GM12878 (cell line): ENCODE results near the gene MARVELD1. TPM values are rescaled to one million over a fixed set of nuclear protein-coding genes. Genes with fewer than 3 reads are reported as not detected.

ENCODE experiments used
- ATAC-seq: fragments of 200-7000 bp; cut with Tn5 transposase; 3 replicates; pipeline ENCODE4 v1.9.1; 2020; ENCODE audit warnings: mild to moderate bottlenecking, moderate library complexity
- BruUV-seq: library from RNA; stranded (reverse); fragments of 400-500 nt; replicated peaks from 2 replicates; lab custom pipeline; 2021; lab: Mats Ljungman, UMichigan
- CTCF ChIA-PET: fragments of 300-600 bp; sonication (Branson Sonifier 250); formaldehyde crosslinking; extraction: SDS; loops from one replicate; lab custom pipeline; 2021; ENCODE audit warnings: inconsistent platforms; lab: Yijun Ruan, JAX
- POLR2A ChIA-PET: fragments of 350-600 bp; formaldehyde crosslinking; extraction: SDS; loops from one replicate; lab custom pipeline; 2021; ENCODE audit warnings: inconsistent platforms; lab: Charles Lee
- RAD21 ChIA-PET: fragments of 300-600 bp; sonication (Branson Sonifier 250); formaldehyde crosslinking; loops from one replicate; lab custom pipeline; 2023; ENCODE audit warnings: antibody characterized with exemption; ENCODE audit not compliant: unreplicated experiment; lab: Charles Lee
- SMC1A ChIA-PET: fragments of 300-600 bp; sonication (Branson Sonifier 250); formaldehyde crosslinking; loops from one replicate; lab custom pipeline; 2023; ENCODE audit not compliant: unreplicated experiment, uncharacterized antibody; lab: Charles Lee
- DNase-seq: peaks from one replicate; pipeline ENCODE4 v3.0.0-alpha.2; 2011; ENCODE audit warnings: low read depth, low spot score
- FAIRE-seq: peaks from 3 replicates; lab custom pipeline; 2011; peaks lifted over from hg19 to GRCh38; lab: Jason Lieb, UNC
- H2AFZ ChIP-seq: 2 replicates; pipeline ENCODE4 v1.6.0; 2011; ENCODE audit warnings: low read depth, low read length, control low read depth; ENCODE audit not compliant: control insufficient read depth
- H3K27ac ChIP-seq: 2 replicates; pipeline ENCODE4 v1.5.1; 2011; ENCODE audit warnings: control low read depth; ENCODE audit not compliant: control insufficient read depth, insufficient read depth
- H3K27me3 ChIP-seq, 2 experiments: replicated peaks in 1 of 2; 2 replicates each; pipeline versions ENCODE4 v1.6.0 to v1.6.1; 2011; ENCODE audit warnings: low read length in 1 of 2; ENCODE audit not compliant: control insufficient read depth in 2 of 2, insufficient read depth in 2 of 2
- H3K36me3 ChIP-seq, 2 experiments: 2 replicates each; pipeline ENCODE4 v1.5.1; 2011; ENCODE audit warnings: low read length in 1 of 2; ENCODE audit not compliant: control insufficient read depth in 2 of 2, insufficient read depth in 2 of 2
- H3K4me1 ChIP-seq: 2 replicates; pipeline ENCODE4 v1.6.1; 2011; ENCODE audit warnings: mild to moderate bottlenecking, low read length, moderate library complexity, mixed read lengths; ENCODE audit not compliant: control insufficient read depth, insufficient read depth
- H3K4me2 ChIP-seq: 2 replicates; pipeline ENCODE4 v1.6.0; 2011; ENCODE audit warnings: control low read depth; ENCODE audit not compliant: control insufficient read depth, insufficient read depth
- H3K4me3 ChIP-seq: fragments of 200-600 bp; sonication (generic); 2 replicates; pipeline ENCODE4 v1.5.1; 2016
- H3K79me2 ChIP-seq: 2 replicates; pipeline ENCODE4 v1.6.0; 2011; ENCODE audit warnings: low read length; ENCODE audit not compliant: control insufficient read depth, insufficient read depth
- H3K9ac ChIP-seq: 2 replicates; pipeline ENCODE4 v1.8.0; 2011; ENCODE audit warnings: low read length, control low read depth, mixed read lengths; ENCODE audit not compliant: control insufficient read depth, insufficient read depth
- H3K9me3 ChIP-seq: replicated peaks from 3 replicates; pipeline ENCODE4 v1.5.1; 2011; ENCODE audit warnings: mild to moderate bottlenecking, low read length; ENCODE audit not compliant: control insufficient read depth, insufficient read depth
- H4K20me1 ChIP-seq: 2 replicates; pipeline ENCODE4 v1.6.0; 2011; ENCODE audit not compliant: control insufficient read depth, insufficient read depth
- ASH2L ChIP-seq: fragments of 300-600, 200-600 bp; sonication (generic); IDR thresholded peaks from 2 replicates; pipeline ENCODE4 v1.6.1; 2017; ENCODE audit warnings: low read depth, mild to moderate bottlenecking, borderline replicate concordance
- CEBPB ChIP-seq, 2 experiments: fragments of 150-350 bp in 1 of 2; IDR thresholded peaks; 2 replicates each; pipeline ENCODE4 v1.6.1; 2012 to 2014; ENCODE audit warnings: low read depth in 2 of 2, low read length in 2 of 2, borderline replicate concordance in 1 of 2, inconsistent platforms in 1 of 2
- CREB1 ChIP-seq: IDR thresholded peaks from 2 replicates; pipeline ENCODE4 v1.6.1; 2012; ENCODE audit warnings: low read depth, mild to moderate bottlenecking, inconsistent platforms
- DPF2 ChIP-seq: fragments of 450-650 bp; IDR thresholded peaks from 2 replicates; pipeline ENCODE4 v1.6.1; 2017; ENCODE audit warnings: mild to moderate bottlenecking
- EGR1 ChIP-seq, 2 experiments: IDR thresholded peaks; 1 replicate in 1 of 2; 2 replicates in 1 of 2; pipeline ENCODE4 v1.6.1; 2011 to 2012; ENCODE audit warnings: low read depth in 2 of 2, low read length in 2 of 2, borderline replicate concordance in 1 of 2, mild to moderate bottlenecking in 1 of 2, moderate library complexity in 1 of 2
- FOXM1 ChIP-seq: IDR thresholded peaks from 2 replicates; pipeline ENCODE4 v1.6.1; 2012; ENCODE audit warnings: low read depth, mild to moderate bottlenecking, inconsistent platforms, low read length, moderate library complexity
- GATAD2B ChIP-seq: fragments of 450-650 bp; conservative IDR thresholded peaks from 2 replicates; pipeline ENCODE4 v1.6.1; 2017; ENCODE audit warnings: low read depth, mild to moderate bottlenecking, moderate library complexity
- MTA2 ChIP-seq: fragments of 450-650 bp; IDR thresholded peaks from 2 replicates; pipeline ENCODE4 v1.6.1; 2016; ENCODE audit warnings: low read depth, mild to moderate bottlenecking, moderate library complexity
- PAX8 ChIP-seq: fragments of 450-650 bp; IDR thresholded peaks from 2 replicates; pipeline ENCODE4 v1.6.1; 2017; ENCODE audit warnings: mild to moderate bottlenecking, moderate library complexity
- POLR2A ChIP-seq: IDR thresholded peaks from 2 replicates; pipeline ENCODE4 v1.6.1; 2011; ENCODE audit warnings: low read depth, mild to moderate bottlenecking, low read length
- SMAD5 ChIP-seq: IDR thresholded peaks from 2 replicates; pipeline ENCODE4 v1.6.1; 2016; ENCODE audit warnings: antibody characterized with exemption, low read depth
- SRF ChIP-seq, 2 experiments: IDR thresholded peaks; 2 replicates each; pipeline ENCODE4 v1.6.1; 2011; ENCODE audit warnings: low read depth in 2 of 2, low read length in 2 of 2, mild to moderate bottlenecking in 1 of 2, moderate library complexity in 1 of 2
- ZNF217 ChIP-seq: fragments of 450-650 bp; IDR thresholded peaks from 2 replicates; pipeline ENCODE4 v1.6.1; 2017; ENCODE audit warnings: antibody characterized with exemption, mild to moderate bottlenecking
- ZNF274 ChIP-seq: IDR thresholded peaks from one replicate; pipeline ENCODE4 v1.8.0; 2011; ENCODE audit not compliant: insufficient read length, insufficient read depth
- WGBS: methylation state at CpG from one replicate; pipeline ENCODE4 v1.1.6; 2016; ENCODE audit warnings: low lambda C conversion rate; ENCODE audit not compliant: insufficient replicate concordance, insufficient coverage; ENCODE audit errors: missing lambda C conversion rate; 5-methylcytosine and 5-hydroxymethylcytosine counted together
- in situ Hi-C: fragments of 300-500 bp; cut with MboI; formaldehyde crosslinking; loops from 9 replicates; pipeline ENCODE4 v1.14.3; 2018; ENCODE audit warnings: mixed read lengths
- intact Hi-C: fragments of 100-400 bp; cut with micrococcal nuclease; formaldehyde crosslinking; loops from one replicate; pipeline ENCODE4 v1.14.2; 2022; ENCODE audit not compliant: unreplicated experiment
- polyA plus RNA-seq, 11 experiments: library from polyadenylated mRNA; depleted of rRNA in 4 of 11; unstranded in 6 of 11; stranded (reverse) in 5 of 11; fragments of >200 nt; fragmentation: Nextera tagmentation in 4 of 11; fragmentation: Illumina TruSeq in 1 of 11; extraction: Ambion mirVana in 4 of 11; extraction: Trizol in 1 of 11; gene quantifications; 1 replicate in 1 of 11; 2 replicates in 10 of 11; pipeline versions ENCODE4 v1.2.1 to v1.2.3, GENCODE V29; 2011 to 2016; ENCODE audit warnings: inconsistent platforms in 2 of 11, missing spikeins in 2 of 11, low read depth in 1 of 11
- total RNA-seq, 4 experiments: library from RNA; depleted of rRNA in 3 of 4; stranded (reverse); fragments of >200 nt in 3 of 4; fragmentation: Illumina TruSeq in 1 of 4; extraction: Trizol in 1 of 4; gene quantifications; 2 replicates each; pipeline versions ENCODE4 v1.2.1 to v1.2.3, GENCODE V29; 2013 to 2021
- TF ChIP-seq, protein P1 (sequence below): fragments of 450-650 bp; IDR thresholded peaks from 2 replicates; pipeline ENCODE4 v1.6.1; 2016; ENCODE audit warnings: mild to moderate bottlenecking, moderate library complexity, borderline replicate concordance

Gene MARVELD1
- total and polyA plus RNA-seq, 10 of the 15 experiments (the other 5 are each of a cell fraction or from before 2014, with no cell fraction given), result 0.54 to 8.4 (median 3.2) TPM

GRCh38 chr10:97754726-97755125 is 41.2 kb downstream of the MARVELD1 start:
- in situ Hi-C loops, result no loop called here
- ATAC-seq, result no peak
- H3K79me2 ChIP-seq, result no peaks in the 10 kb centered on the region
- H4K20me1 ChIP-seq, result no peaks in the 10 kb centered on the region; the same call in 1 of the 2 replicates
- DNase-seq, result no peak
- H2AFZ ChIP-seq, result no peak overlapping the region
- POLR2A ChIA-PET, result interaction anchor here (1.5 kb wide), 1 partner anchor 11 kb away, joined by 4 read pairs; no protein-coding TSS in a partner anchor
- H3K4me2 ChIP-seq, result no peak overlapping the region
- H3K27ac ChIP-seq, result no peak overlapping the region
- intact Hi-C loops, result no loop called here
- SMC1A ChIA-PET, result no interaction called here
- no peak for FAIRE-seq
- no peak overlapping the region for H3K4me3 ChIP-seq
- CTCF ChIA-PET, result no interaction called here
- no TSS peak for BruUV-seq
- H3K27me3 ChIP-seq, result no peaks in the 10 kb centered on the region
- no peaks in the 10 kb centered on the region for H3K4me1 ChIP-seq
- H3K9ac ChIP-seq, result no peak overlapping the region
- H3K36me3 ChIP-seq, result peaks cover 35 to 42% of the 10 kb centered on the region in 2 experiments
- H3K9me3 ChIP-seq, result no peaks in the 10 kb centered on the region
- 69% methylated on average over 4 of the region's 4 CpGs for WGBS
- RAD21 ChIA-PET, result no interaction called here
- no peak for TF ChIP-seq ZNF274
- TF ChIP-seq, all 136 proteins: peak for 0

DNA sequence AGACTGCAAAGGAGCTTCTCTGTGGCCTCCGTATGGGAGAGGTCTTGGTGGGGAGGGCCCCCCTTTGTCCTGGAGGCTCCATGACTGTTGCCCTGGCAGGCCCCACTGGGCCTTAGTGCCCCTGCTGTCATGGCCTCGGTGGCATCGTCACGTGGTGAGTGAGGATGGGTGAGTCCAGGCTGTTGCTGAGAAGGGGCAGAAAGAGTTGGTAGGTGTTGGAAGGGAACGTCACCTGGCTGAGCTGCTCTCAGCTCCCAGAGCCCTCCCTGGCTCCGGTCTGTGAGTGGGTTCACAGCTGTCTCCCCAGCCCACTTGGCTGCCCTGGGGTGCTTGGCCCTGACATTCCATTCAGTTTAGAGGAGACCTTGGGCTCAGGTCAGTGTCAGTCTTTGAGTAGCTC is 42.2 kb downstream of the MARVELD1 start:
- no peak overlapping the region for H3K4me3 ChIP-seq
- H3K4me1 ChIP-seq, result no peaks in the 10 kb centered on the region
- ChIA-PET CTCF (no interaction called here), RAD21 (no interaction called here), SMC1A (no interaction called here), POLR2A (no interaction called here)
- FAIRE-seq (no peak), ATAC-seq (no peak), DNase-seq (no peak)
- peaks cover 34 to 44% of the 10 kb centered on the region in 2 experiments for H3K36me3 ChIP-seq
- no peak overlapping the region for H3K27ac ChIP-seq
- in situ Hi-C loops (no loop called here), intact Hi-C loops (no loop called here)
- 98% methylated on average over 6 of the region's 6 CpGs for WGBS
- no TSS peak for BruUV-seq
- H3K9me3 ChIP-seq, result no peaks in the 10 kb centered on the region
- H4K20me1 ChIP-seq, result no peaks in the 10 kb centered on the region; the same call in 1 of the 2 replicates
- TF ChIP-seq CEBPB (IDR thresholded peaks at IDR 0.05; ENCODE audit: borderline replicate concordance in 1 of 2, low read depth in 2 of 2, low read length in 2 of 2) (no peak), GATAD2B (no peak), ZNF217 (no peak), DPF2 (no peak), FOXM1 (no peak), POLR2A (no peak; the same call in 1 of the 2 replicates), ASH2L (no peak), SMAD5 (no peak), EGR1 (IDR thresholded peaks at IDR 0.05; ENCODE audit: borderline replicate concordance in 1 of 2, low read depth in 2 of 2, low read length in 2 of 2) (no peak), PAX8 (no peak), CREB1 (no peak), MTA2 (no peak), SRF (IDR thresholded peaks at IDR 0.05; ENCODE audit: low read depth in 2 of 2, low read length in 2 of 2) (no peak)
- TF ChIP-seq, protein P1, sequence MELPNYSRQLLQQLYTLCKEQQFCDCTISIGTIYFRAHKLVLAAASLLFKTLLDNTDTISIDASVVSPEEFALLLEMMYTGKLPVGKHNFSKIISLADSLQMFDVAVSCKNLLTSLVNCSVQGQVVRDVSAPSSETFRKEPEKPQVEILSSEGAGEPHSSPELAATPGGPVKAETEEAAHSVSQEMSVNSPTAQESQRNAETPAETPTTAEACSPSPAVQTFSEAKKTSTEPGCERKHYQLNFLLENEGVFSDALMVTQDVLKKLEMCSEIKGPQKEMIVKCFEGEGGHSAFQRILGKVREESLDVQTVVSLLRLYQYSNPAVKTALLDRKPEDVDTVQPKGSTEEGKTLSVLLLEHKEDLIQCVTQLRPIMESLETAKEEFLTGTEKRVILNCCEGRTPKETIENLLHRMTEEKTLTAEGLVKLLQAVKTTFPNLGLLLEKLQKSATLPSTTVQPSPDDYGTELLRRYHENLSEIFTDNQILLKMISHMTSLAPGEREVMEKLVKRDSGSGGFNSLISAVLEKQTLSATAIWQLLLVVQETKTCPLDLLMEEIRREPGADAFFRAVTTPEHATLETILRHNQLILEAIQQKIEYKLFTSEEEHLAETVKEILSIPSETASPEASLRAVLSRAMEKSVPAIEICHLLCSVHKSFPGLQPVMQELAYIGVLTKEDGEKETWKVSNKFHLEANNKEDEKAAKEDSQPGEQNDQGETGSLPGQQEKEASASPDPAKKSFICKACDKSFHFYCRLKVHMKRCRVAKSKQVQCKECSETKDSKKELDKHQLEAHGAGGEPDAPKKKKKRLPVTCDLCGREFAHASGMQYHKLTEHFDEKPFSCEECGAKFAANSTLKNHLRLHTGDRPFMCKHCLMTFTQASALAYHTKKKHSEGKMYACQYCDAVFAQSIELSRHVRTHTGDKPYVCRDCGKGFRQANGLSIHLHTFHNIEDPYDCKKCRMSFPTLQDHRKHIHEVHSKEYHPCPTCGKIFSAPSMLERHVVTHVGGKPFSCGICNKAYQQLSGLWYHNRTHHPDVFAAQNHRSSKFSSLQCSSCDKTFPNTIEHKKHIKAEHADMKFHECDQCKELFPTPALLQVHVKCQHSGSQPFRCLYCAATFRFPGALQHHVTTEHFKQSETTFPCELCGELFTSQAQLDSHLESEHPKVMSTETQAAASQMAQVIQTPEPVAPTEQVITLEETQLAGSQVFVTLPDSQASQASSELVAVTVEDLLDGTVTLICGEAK, result no peak
- no peak overlapping the region for H2AFZ ChIP-seq
- H3K27me3 ChIP-seq, result no peaks in the 10 kb centered on the region
- no peak overlapping the region for H3K9ac ChIP-seq
- no peak overlapping the region for H3K4me2 ChIP-seq
- no peaks in the 10 kb centered on the region for H3K79me2 ChIP-seq
